COR-L47 (cell line): ENCODE results near the gene COL4A4.
"Not testable (repeated sequence)": the region's sequence is repeated elsewhere in the genome, so short reads cannot be mapped to it uniquely, and the experiment has no call there.

Experiments used
- DNase-seq: peaks from one replicate; lab custom pipeline; 2025; lab: John Stamatoyannopoulos, UW

COL4A4 gene

GRCh38 chr2:227106845-227107759 lies 56.9 kb downstream of the COL4A4 start:
- DNase-seq, result peak; percentile 6

- peak; percentile 4 for DNase-seq
Observed at GRCh38 chr2:227103583-227103982, 60.4 kb downstream of the COL4A4 start.

GRCh38 chr2:227099340-227099739 lies 64.7 kb downstream of the COL4A4 start:
- no peak for DNase-seq

GRCh38 chr2:227098162-227098515 lies 65.9 kb downstream of the COL4A4 start:
- DNase-seq, result no peak

- no peak for DNase-seq
Observed at GRCh38 chr2:227097495-227098161, 66.4 kb downstream of the COL4A4 start.

GRCh38 chr2:227095346-227095745 lies 68.7 kb downstream of the COL4A4 start:
- DNase-seq, result no peak

- DNase-seq, result no peak
Observed at GRCh38 chr2:227082286-227082685, 81.7 kb downstream of the COL4A4 start.

GRCh38 chr2:227079726-227080125 lies 84.3 kb downstream of the COL4A4 start:
- DNase-seq, result no peak

GRCh38 chr2:227065065-227065464 lies 98.9 kb downstream of the COL4A4 start:
- DNase-seq, result not testable (repeated sequence)

- no peak for DNase-seq
Observed at GRCh38 chr2:227058888-227059399, 105.1 kb downstream of the COL4A4 start.

- no peak for DNase-seq
Observed at GRCh38 chr2:227057743-227058447, 106.1 kb downstream of the COL4A4 start.

GRCh38 chr2:227057060-227057459 lies 106.9 kb downstream of the COL4A4 start:
- DNase-seq, result no peak

GRCh38 chr2:227054006-227054405 lies 110.0 kb downstream of the COL4A4 start:
- no peak for DNase-seq

GRCh38 chr2:227052879-227053278 lies 111.1 kb downstream of the COL4A4 start:
- peak; percentile 91 for DNase-seq

GRCh38 chr2:227043981-227044380 lies 120.0 kb downstream of the COL4A4 start:
- DNase-seq, result no peak

GRCh38 chr2:227038550-227039189 lies 125.3 kb downstream of the COL4A4 start:
- no peak for DNase-seq

- DNase-seq, result no peak
Observed at GRCh38 chr2:227036527-227036926, 127.5 kb downstream of the COL4A4 start.

- no peak for DNase-seq
Observed at GRCh38 chr2:227035711-227036367, 128.2 kb downstream of the COL4A4 start.

GRCh38 chr2:227033471-227034148 lies 130.4 kb downstream of the COL4A4 start:
- no peak for DNase-seq

- no peak for DNase-seq
Observed at GRCh38 chr2:227031379-227031778, 132.6 kb downstream of the COL4A4 start.

GRCh38 chr2:227030789-227031188 lies 133.2 kb downstream of the COL4A4 start:
- DNase-seq, result no peak
